Sigmoid colon (tissue), 3 donors: ENCODE results near the gene GCNT2.

Source experiments
- POLR2A ChIP-seq, 2 donors: fragments of 450-650 bp; IDR thresholded peaks; one replicate each; pipeline ENCODE4 v1.6.1; 2016; ENCODE audit warnings: antibody characterized with exemption in 2 of 2, mild to moderate bottlenecking in 2 of 2, moderate library complexity in 2 of 2
- TF ChIP-seq, protein P1 (sequence below), 4 experiments: fragments of 450-650 bp in 3 of 4; fragments of 200-600 bp in 1 of 4; IDR thresholded peaks; one replicate each; pipeline ENCODE4 v1.5.1; 2016 to 2019; ENCODE audit warnings: antibody characterized with exemption in 4 of 4, mild to moderate bottlenecking in 3 of 4, moderate library complexity in 2 of 4

GRCh38 chr6:10567256-10568026 is 46.3 kb downstream of the GCNT2 start:
- TF ChIP-seq POLR2A (IDR thresholded peaks at IDR 0.05): no peak
- TF ChIP-seq, protein P1, sequence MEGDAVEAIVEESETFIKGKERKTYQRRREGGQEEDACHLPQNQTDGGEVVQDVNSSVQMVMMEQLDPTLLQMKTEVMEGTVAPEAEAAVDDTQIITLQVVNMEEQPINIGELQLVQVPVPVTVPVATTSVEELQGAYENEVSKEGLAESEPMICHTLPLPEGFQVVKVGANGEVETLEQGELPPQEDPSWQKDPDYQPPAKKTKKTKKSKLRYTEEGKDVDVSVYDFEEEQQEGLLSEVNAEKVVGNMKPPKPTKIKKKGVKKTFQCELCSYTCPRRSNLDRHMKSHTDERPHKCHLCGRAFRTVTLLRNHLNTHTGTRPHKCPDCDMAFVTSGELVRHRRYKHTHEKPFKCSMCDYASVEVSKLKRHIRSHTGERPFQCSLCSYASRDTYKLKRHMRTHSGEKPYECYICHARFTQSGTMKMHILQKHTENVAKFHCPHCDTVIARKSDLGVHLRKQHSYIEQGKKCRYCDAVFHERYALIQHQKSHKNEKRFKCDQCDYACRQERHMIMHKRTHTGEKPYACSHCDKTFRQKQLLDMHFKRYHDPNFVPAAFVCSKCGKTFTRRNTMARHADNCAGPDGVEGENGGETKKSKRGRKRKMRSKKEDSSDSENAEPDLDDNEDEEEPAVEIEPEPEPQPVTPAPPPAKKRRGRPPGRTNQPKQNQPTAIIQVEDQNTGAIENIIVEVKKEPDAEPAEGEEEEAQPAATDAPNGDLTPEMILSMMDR (IDR thresholded peaks at IDR 0.05): no peak
